RWPE1 (cell line): ENCODE results near the gene SLFNL1.
A peak's percentile ranks its signal among the peaks of the same experiment; 100 is the strongest.

ENCODE experiments used
- CTCF ChIA-PET: fragments of 350-600 bp; sonication (Branson Sonifier 250); formaldehyde crosslinking; extraction: SDS; loops from one replicate; lab custom pipeline; 2021; lab: Yijun Ruan, JAX
- POLR2A ChIA-PET: fragments of 400-600 bp; formaldehyde crosslinking; extraction: SDS; loops from one replicate; lab custom pipeline; 2020; ENCODE audit warnings: antibody characterized with exemption; ENCODE audit not compliant: low non-redundant PET; lab: Yijun Ruan, JAX
- DNase-seq: peaks from one replicate; pipeline ENCODE4 v3.0.0; 2012; ENCODE audit warnings: low spot score
- H3K27ac ChIP-seq: fragments of 450-650 bp; 2 replicates; pipeline ENCODE4 v1.5.1; 2017
- CTCF ChIP-seq: fragments of 450-650 bp; conservative IDR thresholded peaks from 2 replicates; pipeline ENCODE4 v1.5.1; 2017; ENCODE audit warnings: low read depth, mild to moderate bottlenecking

Gene SLFNL1

DNA sequence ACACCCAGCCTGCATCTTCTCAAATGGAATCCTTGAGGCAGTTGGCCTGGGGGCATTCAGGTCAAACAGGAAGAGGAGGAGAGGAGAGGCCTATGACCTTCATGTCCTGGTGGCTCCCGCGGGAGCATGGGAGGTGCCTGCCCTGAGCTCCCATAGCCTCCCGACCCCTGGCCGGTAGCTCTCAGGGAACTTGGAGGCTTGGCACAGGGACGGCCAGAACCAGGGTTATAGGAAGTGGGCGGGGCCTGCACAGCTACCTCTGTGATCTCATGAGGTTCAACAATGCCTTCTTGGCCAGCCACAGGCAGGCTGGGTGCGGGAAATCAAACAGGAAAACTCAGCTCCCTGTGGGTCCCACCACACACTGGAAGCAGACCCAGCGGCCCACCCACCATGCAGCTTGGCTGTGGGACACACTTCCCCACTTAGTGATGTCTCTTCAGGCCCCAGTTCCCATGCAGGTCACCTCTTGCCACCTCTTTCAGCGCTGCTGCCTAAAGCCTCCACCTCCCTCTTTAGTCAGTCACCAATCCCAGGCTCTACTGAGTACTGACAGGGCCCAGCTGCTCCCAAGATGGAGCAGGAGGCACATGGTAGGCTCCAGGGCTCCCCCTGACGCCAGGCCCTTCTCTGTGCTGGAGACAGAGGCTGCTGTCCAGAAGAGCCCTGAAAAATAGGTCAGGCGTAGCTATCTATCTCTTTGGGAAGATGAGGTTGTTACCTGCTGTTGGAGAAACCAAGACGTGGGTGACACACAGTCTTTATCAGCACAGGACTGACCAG lies at the start of gene SLFNL1:
Gene SLFNL1, minus strand, starts transcription at position 200 of the 783 bp plus-strand sequence. CDS start 1,065 bp downstream, outside the sequence.
- no peak for TF ChIP-seq CTCF
- peak within 1 kb of the TSS; percentile 59 for H3K27ac ChIP-seq
- no peak for DNase-seq
- ChIA-PET POLR2A (no interaction called here), CTCF (interaction anchor here (0.5 to 0.7 kb wide), 2 partner anchors 11 to 17 kb away, joined by 3 read pairs; no protein-coding TSS in a partner anchor)

DNA sequence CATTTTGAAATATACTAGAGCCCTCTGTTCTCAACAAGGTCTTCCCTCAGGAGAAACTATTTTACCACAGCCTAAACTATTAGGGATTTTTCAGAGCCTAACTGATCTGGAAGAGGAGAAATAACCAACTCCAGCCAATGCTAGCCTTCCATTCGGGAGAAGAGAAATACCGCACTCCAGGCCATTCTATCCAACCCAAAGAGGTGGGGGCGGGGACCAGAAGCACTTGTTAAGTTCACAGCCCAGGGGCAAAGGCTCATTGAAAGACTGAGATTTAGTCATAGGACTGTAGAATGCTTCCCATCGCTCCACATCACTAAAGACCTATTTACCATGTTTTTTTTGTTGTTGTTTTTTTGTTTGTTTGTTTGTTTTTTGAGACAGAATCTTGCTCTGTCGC lies 35.4 kb upstream of the SLFNL1 start:
- CTCF ChIA-PET = no interaction called here
- POLR2A ChIA-PET = no interaction called here
- no peak for TF ChIP-seq CTCF
- DNase-seq = no peak
- no peak overlapping the region for H3K27ac ChIP-seq

DNA sequence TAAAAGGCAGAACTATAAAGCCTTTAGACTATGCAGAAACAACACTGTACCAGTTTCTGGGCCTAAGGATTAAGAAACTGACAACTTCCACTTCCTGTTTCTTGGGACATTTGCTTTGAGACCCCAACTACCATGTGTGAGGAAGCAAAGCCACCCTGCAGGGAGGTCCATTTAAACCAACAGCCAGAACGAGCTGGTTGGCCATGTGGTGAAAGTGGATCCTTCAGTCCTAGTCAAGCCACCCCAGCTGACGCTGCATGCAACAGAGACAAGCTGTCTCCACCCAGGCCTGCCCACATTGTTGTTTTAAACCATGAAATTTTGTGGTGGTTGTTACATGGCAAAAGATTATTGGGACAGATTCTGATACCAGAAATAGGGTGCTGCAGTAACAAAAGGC lies 31.8 kb upstream of the SLFNL1 start:
- no peak for DNase-seq
- H3K27ac ChIP-seq = no peak overlapping the region
- TF ChIP-seq CTCF = no peak
- ChIA-PET CTCF (interaction anchor here (0.7 kb wide), 1 partner anchor 9 kb away, joined by 3 read pairs; no protein-coding TSS in a partner anchor), POLR2A (no interaction called here)

DNA sequence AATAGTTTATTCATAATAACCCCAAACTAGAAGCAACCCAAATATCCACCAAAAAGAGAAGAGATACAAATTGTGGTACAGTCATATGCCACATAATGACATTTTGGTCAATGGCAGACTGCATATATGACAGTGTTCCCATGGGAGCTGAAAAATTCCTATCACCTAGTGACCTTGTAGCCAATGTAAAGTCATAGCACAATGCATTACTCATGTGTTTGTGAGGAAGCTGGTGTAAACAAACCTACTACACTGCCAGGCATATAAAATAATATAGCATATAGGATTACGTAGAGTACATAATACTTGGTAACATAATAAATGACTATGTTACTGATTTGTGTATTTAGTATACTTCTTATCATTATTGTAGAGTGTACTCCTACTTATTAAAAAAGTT lies 29.5 kb upstream of the SLFNL1 start:
- DNase-seq = no peak
- CTCF ChIA-PET = interaction anchor here (0.7 kb wide), 1 partner anchor 44 kb away, joined by 4 read pairs; no protein-coding TSS in a partner anchor
- TF ChIP-seq CTCF = no peak
- no peak overlapping the region for H3K27ac ChIP-seq
- POLR2A ChIA-PET = no interaction called here

- ChIA-PET CTCF (interaction anchor here (0.6 kb wide), 1 partner anchor 28 kb away, joined by 3 read pairs; no protein-coding TSS in a partner anchor), POLR2A (no interaction called here)
- DNase-seq = no peak
- H3K27ac ChIP-seq = no peak overlapping the region
- TF ChIP-seq CTCF = no peak
Measured at GRCh38 chr1:41048540-41048939, 27.0 kb upstream of the SLFNL1 start.

- CTCF ChIA-PET = interaction anchor here (0.7 kb wide), 2 partner anchors 268 to 355 kb away, joined by 3 read pairs; no protein-coding TSS in a partner anchor
Measured at GRCh38 chr1:41046347-41046775, 24.8 kb upstream of the SLFNL1 start.

More at GRCh38 chr1:41046347-41046775, 24.8 kb upstream of the SLFNL1 start:
- POLR2A ChIA-PET = no interaction called here
- no peak for DNase-seq
- no peak for TF ChIP-seq CTCF
- peak overlapping the region; percentile 94 for H3K27ac ChIP-seq
